AG09309 (cell line): ENCODE results near the gene ARL6IP6.

ENCODE experiments used
- DNase-seq: peaks from one replicate; pipeline ENCODE4 v3.0.0-alpha.2; 2010; ENCODE audit warnings: low read depth
- H3K4me3 ChIP-seq: 2 replicates; pipeline ENCODE4 v1.5.1; 2011; ENCODE audit warnings: mild to moderate bottlenecking, low read depth, low read length, moderate library complexity; ENCODE audit not compliant: control insufficient read depth
- TF ChIP-seq, protein P1 (sequence below): IDR thresholded peaks from 2 replicates; pipeline ENCODE4 v1.5.1; 2011; ENCODE audit warnings: mild to moderate bottlenecking, low read depth, low read length, inconsistent platforms; ENCODE audit not compliant: insufficient read depth, control insufficient read depth; ENCODE audit errors: missing control alignments

Gene ARL6IP6

DNA sequence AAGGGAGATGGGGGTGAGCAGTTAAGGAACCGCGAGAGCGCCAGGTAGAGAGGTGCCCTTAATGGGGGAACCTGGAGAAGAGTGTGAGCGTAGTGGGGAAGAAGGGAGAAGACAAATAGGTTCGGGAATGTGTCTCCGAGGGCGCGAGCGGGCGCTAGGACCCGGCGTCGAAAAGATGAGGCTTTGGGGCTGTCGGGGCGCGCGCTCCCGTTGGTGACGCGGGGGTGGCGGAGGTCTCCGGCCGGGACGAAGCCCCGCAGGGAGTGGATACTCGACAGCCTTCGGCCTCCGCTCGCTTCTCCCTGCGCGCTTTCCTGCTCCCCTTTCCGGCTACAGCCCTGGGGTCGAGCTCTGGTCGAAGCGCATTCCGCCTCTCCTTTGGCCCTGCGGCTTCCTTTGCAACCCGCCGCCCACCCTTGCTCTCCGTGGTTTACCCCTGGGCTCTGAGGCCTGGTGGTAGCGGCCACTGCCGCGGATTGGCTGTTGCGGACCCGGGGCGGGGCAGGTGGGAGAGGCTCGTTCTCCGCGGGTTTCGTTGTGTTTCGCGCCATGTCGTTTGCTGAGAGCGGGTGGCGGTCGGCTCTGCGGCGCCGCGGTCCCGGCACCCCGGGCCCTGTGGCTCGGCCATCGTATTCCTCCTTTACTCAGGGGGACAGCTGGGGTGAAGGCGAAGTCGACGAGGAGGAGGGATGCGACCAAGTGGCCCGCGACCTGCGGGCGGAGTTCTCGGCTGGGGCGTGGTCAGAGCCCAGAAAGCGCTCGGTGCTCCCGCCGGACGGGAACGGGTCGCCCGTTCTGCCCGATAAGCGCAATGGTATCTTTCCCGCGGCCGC, at the start of gene ARL6IP6:
Gene ARL6IP6, plus strand, starts transcription at position 545 of the 833 bp plus-strand sequence. Its CDS starts 5 bp downstream, at position 550.
- DNase-seq, result peak; percentile 48
- H3K4me3 ChIP-seq, result peak within 1 kb of the TSS; percentile 97
- TF ChIP-seq, protein P1, sequence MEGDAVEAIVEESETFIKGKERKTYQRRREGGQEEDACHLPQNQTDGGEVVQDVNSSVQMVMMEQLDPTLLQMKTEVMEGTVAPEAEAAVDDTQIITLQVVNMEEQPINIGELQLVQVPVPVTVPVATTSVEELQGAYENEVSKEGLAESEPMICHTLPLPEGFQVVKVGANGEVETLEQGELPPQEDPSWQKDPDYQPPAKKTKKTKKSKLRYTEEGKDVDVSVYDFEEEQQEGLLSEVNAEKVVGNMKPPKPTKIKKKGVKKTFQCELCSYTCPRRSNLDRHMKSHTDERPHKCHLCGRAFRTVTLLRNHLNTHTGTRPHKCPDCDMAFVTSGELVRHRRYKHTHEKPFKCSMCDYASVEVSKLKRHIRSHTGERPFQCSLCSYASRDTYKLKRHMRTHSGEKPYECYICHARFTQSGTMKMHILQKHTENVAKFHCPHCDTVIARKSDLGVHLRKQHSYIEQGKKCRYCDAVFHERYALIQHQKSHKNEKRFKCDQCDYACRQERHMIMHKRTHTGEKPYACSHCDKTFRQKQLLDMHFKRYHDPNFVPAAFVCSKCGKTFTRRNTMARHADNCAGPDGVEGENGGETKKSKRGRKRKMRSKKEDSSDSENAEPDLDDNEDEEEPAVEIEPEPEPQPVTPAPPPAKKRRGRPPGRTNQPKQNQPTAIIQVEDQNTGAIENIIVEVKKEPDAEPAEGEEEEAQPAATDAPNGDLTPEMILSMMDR, result no peak

- no peak for DNase-seq
- H3K4me3 ChIP-seq, result no peak overlapping the region
- TF ChIP-seq, protein P1, result no peak
Measured at GRCh38 chr2:152674334-152674733, 44.1 kb upstream of the ARL6IP6 start.

GRCh38 chr2:152676461-152676860, 42.0 kb upstream of the ARL6IP6 start:
- no peak for DNase-seq
- H3K4me3 ChIP-seq, result no peak overlapping the region
- TF ChIP-seq, protein P1, result no peak

DNA sequence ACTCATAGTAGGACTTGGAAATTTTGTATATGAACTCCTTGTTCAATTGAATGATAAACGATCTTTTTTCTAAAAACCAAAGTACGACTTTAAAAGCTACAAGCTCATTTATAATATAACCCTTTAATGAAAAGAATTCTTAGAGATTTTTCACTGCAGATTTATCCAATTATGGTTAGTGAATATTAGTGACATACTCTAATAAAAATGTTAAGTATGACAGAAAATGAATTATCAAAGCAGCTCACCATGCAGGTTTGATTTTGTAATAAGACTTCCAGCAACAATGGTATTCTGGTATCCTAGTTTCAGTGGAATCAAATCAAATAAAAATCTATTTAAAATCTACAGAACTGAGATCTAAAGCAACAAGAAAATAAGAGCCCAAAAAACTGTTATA, 39.6 kb upstream of the ARL6IP6 start:
- DNase-seq, result no peak
- H3K4me3 ChIP-seq, result no peak overlapping the region
- TF ChIP-seq, protein P1, result no peak

DNA sequence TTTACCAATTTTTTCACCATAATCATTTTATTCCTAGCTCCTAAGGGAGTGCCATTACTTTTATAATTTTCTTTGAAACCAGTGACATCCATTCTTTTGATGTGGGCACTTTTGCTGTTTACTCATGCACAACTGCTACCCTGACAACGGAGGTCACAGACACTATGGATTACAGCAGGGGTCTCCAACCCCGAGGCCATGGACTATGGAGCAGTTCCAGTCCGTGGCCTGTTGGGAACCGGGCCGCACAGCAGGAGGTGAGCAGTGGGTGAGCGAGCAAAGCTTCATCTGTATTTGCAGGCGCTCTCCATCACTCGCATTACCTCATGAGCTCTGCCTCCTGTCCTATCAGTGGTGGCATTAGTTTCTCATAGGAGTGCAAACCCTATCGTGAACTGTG, 35.8 kb upstream of the ARL6IP6 start:
- DNase-seq, result no peak
- no peak overlapping the region for H3K4me3 ChIP-seq
- TF ChIP-seq, protein P1, result no peak

- TF ChIP-seq, protein P1, result no peak
- DNase-seq, result no peak
- H3K4me3 ChIP-seq, result no peak overlapping the region
Measured at GRCh38 chr2:152683400-152683799, 35.0 kb upstream of the ARL6IP6 start.

GRCh38 chr2:152686321-152686720, 32.1 kb upstream of the ARL6IP6 start:
- no peak for DNase-seq
- TF ChIP-seq, protein P1, result no peak
- H3K4me3 ChIP-seq, result no peak overlapping the region
